ENCODE results near the gene TBXAS1. TPM values are rescaled to one million over a fixed set of nuclear protein-coding genes. Genes with fewer than 3 reads are reported as not detected.
"Not testable (repeated sequence)": the region's sequence is repeated elsewhere in the genome, so short reads cannot be mapped to it uniquely, and the experiment has no call there.

The TBXAS1 gene
- total RNA-seq, 1 donor from 2014 or later, result 7.2 TPM

DNA sequence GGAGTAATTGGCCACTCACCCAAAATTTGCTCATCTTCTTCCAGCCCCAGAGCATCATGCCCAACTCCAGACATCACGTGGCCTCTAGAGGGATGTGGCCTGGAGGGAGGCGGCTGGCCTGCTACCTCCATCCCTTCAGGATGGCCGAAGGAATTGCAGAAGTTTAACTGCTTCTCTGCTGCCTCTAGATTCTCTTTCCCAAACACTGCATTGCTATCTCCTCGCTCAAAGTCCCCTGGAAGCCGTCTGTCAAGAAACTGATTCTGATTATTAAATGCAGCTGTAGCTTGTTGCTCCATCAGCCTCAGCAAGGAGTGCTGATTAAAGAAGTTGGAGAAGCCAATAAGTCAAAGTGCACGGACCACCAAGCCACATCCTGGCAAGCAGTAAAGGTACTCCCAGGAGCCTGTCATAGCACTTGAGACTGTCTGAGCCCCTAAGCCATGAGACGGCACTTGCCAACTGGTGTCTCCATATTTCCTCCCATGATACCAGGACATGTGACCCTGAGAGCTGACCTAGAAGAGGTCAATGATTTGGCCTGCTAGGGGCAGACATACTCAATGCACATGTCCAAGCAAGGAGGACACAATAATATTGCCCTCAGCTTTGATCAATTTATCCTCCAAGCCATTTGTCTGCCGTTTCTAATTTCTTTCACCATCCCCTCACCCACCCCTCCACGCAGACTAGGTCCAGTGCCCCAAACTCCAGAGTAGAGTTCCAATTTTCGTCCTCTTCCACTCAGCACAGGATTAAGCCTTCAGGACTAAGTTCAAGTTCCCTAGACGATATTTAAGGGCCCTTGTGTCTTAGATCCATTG, 84.2 kb downstream of the TBXAS1 start:
- intact Hi-C loops (cut with micrococcal nuclease), result no loop called here

DNA sequence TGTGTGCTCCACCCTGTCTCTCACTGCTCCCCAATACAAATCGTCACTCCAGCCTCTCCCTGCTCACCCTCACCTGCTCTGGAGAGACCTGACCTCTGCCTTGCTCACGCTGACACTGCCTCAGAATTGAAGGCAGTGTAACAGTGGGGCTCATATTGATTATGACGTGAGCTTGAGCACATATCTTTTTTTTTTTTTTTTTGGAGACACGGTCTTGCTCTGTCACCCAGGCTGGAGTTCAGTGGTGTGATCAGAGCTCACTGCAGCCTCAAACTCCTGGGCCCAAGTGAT, 84.7 kb downstream of the TBXAS1 start:
- intact Hi-C loops (cut with micrococcal nuclease), result no loop called here

DNA sequence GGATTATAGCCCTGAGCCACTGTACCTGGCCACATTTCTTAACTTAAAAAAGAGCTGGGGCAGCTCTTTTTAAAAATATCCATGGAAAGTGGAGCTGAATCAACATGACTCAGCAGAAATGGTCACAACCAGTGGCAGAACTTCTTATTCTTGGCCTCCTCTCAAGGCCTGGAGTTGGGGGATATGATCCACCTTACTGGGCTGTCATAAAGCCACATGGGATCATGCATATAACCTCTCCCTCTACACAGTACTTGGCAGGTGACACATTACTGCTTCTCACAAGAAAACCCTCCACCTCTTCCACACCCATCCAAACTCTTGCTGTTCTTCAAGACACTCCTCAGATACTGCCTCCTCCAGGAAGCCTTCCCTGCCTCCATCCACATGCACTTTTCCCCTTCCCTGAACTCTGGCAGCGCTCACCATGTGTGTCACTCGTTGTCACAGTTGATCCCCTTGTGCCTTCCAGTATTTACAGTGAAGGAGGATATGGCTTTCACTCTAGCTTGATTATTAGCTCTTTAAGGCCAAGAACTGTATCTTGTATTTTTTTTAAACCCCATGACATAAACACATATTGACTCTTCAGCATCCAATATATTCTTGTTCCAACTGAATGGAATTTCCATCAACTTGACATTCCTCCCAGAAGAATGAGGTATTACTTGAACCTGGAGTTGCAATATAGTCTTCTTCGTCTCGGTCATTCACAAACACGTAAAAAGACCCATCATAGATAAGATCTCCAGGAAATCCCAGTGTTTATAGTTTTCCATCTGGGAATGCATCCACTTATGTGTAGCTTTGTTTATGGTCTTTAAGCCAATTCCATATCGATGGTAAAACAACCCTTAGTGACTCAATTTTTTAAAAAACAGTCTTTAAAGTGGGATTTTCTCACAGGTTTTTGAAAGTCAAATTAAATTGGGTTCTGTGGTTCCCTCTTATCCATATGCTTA, 85.5 kb downstream of the TBXAS1 start:
- intact Hi-C loops (cut with micrococcal nuclease), result loop anchor here (5.0 kb wide), 1 partner anchor 232 kb away; no protein-coding TSS in a partner anchor

DNA sequence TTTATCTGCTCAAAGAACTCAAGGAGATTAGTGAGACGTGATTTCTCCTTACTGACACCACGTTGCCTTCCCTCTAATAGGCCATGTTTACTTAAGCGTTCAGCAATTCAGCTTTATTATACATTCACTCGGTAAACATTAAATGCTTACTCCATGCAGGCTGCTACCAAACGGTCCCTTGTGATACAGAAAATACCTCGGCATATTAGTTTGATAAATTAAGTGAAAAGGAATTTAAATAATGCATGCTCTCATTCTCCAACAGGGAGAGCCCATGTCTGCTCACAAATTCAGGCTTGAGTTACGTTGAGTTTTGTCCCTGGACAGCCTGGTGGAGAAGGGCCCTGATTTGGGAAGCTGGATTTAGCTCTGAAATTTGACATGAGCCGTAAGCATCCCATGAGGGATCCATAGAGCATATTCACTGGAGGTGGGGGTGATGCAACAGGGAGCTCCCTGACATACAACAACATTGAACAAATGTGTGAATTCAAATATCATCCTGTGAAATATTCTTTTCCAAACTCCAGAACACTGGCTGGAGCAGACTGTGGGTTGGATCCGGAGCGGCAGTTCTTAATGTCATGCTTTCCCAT, 86.3 kb downstream of the TBXAS1 start:
- intact Hi-C loops (cut with micrococcal nuclease), result loop anchor here (5.0 kb wide), 1 partner anchor 233 kb away; no protein-coding TSS in a partner anchor

GRCh38 chr7:139915864-139916716, 87.0 kb downstream of the TBXAS1 start:
- intact Hi-C loops (cut with micrococcal nuclease), result loop anchor here (1.0 to 5.0 kb wide), 5 partner anchors 64 to 279 kb away; no protein-coding TSS in a partner anchor

GRCh38 chr7:139916717-139917395, 87.8 kb downstream of the TBXAS1 start:
- intact Hi-C loops (cut with micrococcal nuclease), result loop anchor here (1.0 to 5.0 kb wide), 5 partner anchors 63 to 280 kb away; no protein-coding TSS in a partner anchor

GRCh38 chr7:139917851-139918250, 88.8 kb downstream of the TBXAS1 start:
- intact Hi-C loops (cut with micrococcal nuclease), result loop anchor here (2.0 to 5.0 kb wide), 2 partner anchors 236 to 281 kb away; no protein-coding TSS in a partner anchor

DNA sequence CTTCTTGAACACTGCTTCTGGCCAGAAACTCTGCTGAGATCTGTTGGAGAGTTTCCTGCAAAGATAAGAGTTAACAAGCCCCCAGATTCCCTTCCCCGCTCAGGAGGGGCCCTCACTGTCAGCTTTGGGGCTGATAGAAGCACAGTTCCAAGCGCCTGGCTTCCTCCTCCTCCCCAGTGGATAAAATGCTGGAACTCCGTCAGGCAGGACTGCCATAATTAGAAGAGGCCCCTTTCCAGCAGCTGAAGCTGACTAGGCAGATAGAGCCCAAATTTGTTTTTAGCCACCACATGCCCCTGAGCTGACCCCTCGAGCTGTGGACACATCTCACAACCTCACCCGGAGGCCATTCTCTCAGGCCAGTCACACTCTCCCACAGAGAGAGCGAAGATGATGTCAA, 89.4 kb downstream of the TBXAS1 start:
- intact Hi-C loops (cut with micrococcal nuclease), result loop anchor here (5.0 kb wide), 1 partner anchor 236 kb away; no protein-coding TSS in a partner anchor

- intact Hi-C loops (cut with micrococcal nuclease), result no loop called here
Observed at GRCh38 chr7:139923090-139923489, 94.0 kb downstream of the TBXAS1 start.

- intact Hi-C loops (cut with micrococcal nuclease), result loop anchor here (1.0 kb wide), 1 partner anchor 32 kb away; no protein-coding TSS in a partner anchor
Observed at GRCh38 chr7:139924461-139924860, 95.4 kb downstream of the TBXAS1 start.

GRCh38 chr7:139929221-139929620, 100.2 kb downstream of the TBXAS1 start:
- intact Hi-C loops (cut with micrococcal nuclease), result not testable (repeated sequence)

DNA sequence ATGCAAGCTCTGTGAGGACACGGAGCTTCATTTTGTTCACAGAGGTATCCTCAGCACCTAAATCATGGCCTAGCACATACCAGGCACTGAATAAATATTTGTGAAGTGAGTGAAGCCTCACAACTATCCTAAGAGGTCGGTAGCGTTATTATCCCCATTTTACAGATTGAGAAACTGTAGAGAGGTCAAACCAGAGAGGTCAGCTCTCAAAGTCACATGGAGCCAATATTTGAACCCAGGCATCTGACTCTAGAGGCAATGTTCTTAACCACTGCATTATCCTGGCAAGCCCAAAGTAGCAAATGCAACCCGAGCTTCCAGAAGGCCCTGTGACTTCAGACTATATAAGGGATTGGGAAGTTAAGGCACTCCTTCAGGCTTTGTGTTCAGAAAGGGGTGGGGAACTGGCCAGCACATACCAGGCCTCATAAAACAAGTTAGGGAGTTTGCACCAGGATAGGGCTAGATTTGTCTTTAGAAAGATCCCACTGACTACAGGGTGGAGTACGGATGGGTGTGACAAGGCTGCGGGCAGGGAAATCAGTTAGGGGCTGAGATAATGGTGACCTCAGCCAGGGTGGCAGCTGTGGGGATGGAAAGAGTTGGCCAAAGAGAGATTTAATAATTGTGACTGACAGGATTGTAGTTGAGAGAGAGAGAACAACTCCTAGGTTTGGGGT, 101.4 kb downstream of the TBXAS1 start:
- intact Hi-C loops (cut with micrococcal nuclease), result no loop called here

- intact Hi-C loops (cut with micrococcal nuclease), result no loop called here
Observed at GRCh38 chr7:139931190-139931934, 102.3 kb downstream of the TBXAS1 start.

GRCh38 chr7:139932531-139932930, 103.5 kb downstream of the TBXAS1 start:
- intact Hi-C loops (cut with micrococcal nuclease), result no loop called here

DNA sequence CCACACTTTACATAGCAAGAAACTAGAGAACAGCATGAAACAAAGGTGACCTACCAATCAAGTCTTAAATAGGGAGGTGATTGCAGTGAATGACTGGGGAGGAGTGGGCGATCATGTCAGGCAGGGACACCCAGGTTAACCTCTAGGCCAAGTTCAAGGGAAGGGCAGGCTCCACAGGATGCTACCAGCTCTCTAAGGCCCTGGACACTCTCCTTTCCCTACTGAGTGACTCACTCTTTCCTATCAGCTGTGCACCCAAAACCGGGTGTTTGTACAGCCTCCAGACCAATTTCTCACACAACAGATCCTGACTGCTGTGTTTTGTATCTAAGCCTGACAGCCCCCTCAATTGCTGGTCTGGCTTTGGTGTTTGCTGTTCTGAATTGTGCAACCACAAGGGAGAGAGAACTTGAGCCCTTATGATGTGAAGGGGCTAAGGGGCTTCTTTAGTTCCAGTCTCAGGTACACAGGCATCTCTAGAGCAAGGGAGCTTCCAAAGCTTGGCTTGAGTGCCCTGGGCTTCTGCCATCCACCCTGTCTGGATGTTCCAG, 107.8 kb downstream of the TBXAS1 start:
- intact Hi-C loops (cut with micrococcal nuclease), result no loop called here

DNA sequence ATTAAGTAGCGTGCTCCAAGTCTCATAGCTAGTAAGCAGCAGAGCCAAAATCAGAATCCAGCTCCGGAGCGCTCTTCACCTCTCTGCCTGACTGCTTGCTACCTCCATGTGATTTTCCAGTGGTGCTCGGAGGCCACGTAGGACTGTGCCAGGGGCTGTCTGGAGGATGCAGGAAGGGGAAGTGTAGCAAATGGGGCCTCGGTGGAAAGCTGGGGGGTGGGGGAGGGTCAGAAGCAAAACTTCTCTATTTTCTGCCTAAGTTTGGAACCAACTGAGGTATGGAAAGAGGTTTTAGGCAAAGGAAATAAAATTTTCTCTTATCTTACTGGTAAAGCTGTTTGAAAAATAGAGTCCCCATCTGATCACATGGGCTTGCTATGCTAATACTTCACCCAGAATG, 108.7 kb downstream of the TBXAS1 start:
- intact Hi-C loops (cut with micrococcal nuclease), result no loop called here

- intact Hi-C loops (cut with micrococcal nuclease), result no loop called here
Observed at GRCh38 chr7:139940866-139941265, 111.8 kb downstream of the TBXAS1 start.

DNA sequence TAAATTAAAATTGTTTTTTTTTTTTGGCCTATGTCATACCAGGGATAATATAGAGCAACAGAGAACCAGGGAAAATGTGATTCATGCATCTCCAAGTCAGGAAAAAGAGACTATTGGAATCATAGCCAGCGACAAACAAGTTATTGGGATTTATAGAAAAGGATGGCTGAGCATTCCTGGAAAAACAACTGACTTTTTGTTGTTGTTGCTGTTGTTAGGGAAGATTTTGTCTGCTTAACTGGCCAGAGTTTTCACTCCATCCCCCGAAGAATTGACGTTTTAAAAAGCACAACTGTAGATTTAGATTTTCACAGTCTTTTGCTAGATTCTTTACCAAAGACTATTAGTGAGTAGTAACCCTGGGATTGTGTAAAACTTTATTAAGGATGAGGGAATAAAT, 112.4 kb downstream of the TBXAS1 start:
- intact Hi-C loops (cut with micrococcal nuclease), result no loop called here

Measured in T-helper 1 cell treated with Interleukin-12 subunit alpha and Interleukin-12 subunit beta and Interleukin-4 antibody, amounts not matched to agents 30 ng/mL and 1 ng/mL, for 36 hours (primary cell).